Kidney glomerular epithelial cell (primary cell): ENCODE results near the gene PTGIS.
A peak's percentile ranks its signal among the peaks of the same experiment; 100 is the strongest.

Experiments
- DNase-seq: peaks from one replicate; lab custom pipeline; 2025; lab: John Stamatoyannopoulos, UW

Gene PTGIS

GRCh38 chr20:49470922-49471321, 97.0 kb downstream of the PTGIS start:
- no peak for DNase-seq

- DNase-seq, result no peak
Measured at GRCh38 chr20:49469060-49469459, 98.9 kb downstream of the PTGIS start.

GRCh38 chr20:49468412-49468811, 99.5 kb downstream of the PTGIS start:
- DNase-seq, result no peak

- DNase-seq, result no peak
Measured at GRCh38 chr20:49466114-49466912, 101.6 kb downstream of the PTGIS start.

- no peak for DNase-seq
Measured at GRCh38 chr20:49464556-49464955, 103.4 kb downstream of the PTGIS start.

GRCh38 chr20:49462626-49463025, 105.3 kb downstream of the PTGIS start:
- DNase-seq, result no peak

GRCh38 chr20:49461894-49462620, 105.9 kb downstream of the PTGIS start:
- DNase-seq, result no peak

GRCh38 chr20:49460916-49461315, 107.0 kb downstream of the PTGIS start:
- DNase-seq, result peak; percentile 78

GRCh38 chr20:49460131-49460530, 107.8 kb downstream of the PTGIS start:
- no peak for DNase-seq

GRCh38 chr20:49459684-49460083, 108.3 kb downstream of the PTGIS start:
- no peak for DNase-seq

GRCh38 chr20:49457444-49457843, 110.5 kb downstream of the PTGIS start:
- DNase-seq, result no peak

- no peak for DNase-seq
Measured at GRCh38 chr20:49456646-49457045, 111.3 kb downstream of the PTGIS start.

- no peak for DNase-seq
Measured at GRCh38 chr20:49455691-49456090, 112.2 kb downstream of the PTGIS start.
